Vagina (tissue), 2 donors: ENCODE measurements around the gene ERC2. TPM values are rescaled to one million over a fixed set of nuclear protein-coding genes. Genes with fewer than 3 reads are reported as not detected.

ENCODE experiments used
- DNase-seq, 2 donors: peaks; one replicate each; pipeline ENCODE4 v3.0.0-alpha.2; 2017; ENCODE audit errors: extremely low spot score in 2 of 2
- H3K27ac ChIP-seq: fragments of 200-600 bp; sonication (generic); one replicate; pipeline ENCODE4 v1.5.1; 2019
- H3K27me3 ChIP-seq: fragments of 200-600 bp; sonication (generic); one replicate; pipeline ENCODE4 v1.5.1; 2019
- H3K36me3 ChIP-seq, 2 donors: fragments of 200-600 bp; sonication (generic); one replicate each; pipeline ENCODE4 v1.5.1; 2017 to 2019
- H3K4me1 ChIP-seq: fragments of 200-600 bp; sonication (generic); one replicate; pipeline ENCODE4 v1.5.1; 2019
- H3K4me3 ChIP-seq, 2 donors: fragments of 200-600 bp; sonication (generic); 1 replicate in 1 of 2; 2 replicates in 1 of 2; pipeline ENCODE4 v1.5.1; 2016 to 2019
- H3K9me3 ChIP-seq: fragments of 200-600 bp; sonication (generic); one replicate; pipeline ENCODE4 v1.5.1; 2019
- POLR2A ChIP-seq, 2 donors: fragments of 450-650 bp; IDR thresholded peaks; one replicate each; pipeline ENCODE4 v1.6.1; 2017; ENCODE audit warnings: antibody characterized with exemption in 2 of 2, mild to moderate bottlenecking in 2 of 2, moderate library complexity in 2 of 2
- POLR2AphosphoS5 ChIP-seq, 2 donors: sonication (generic); formaldehyde crosslinking; IDR thresholded peaks; one replicate each; pipeline ENCODE4 v1.9.0; 2017; ENCODE audit warnings: antibody characterized with exemption in 2 of 2, mild to moderate bottlenecking in 2 of 2, low read depth in 1 of 2; ENCODE audit not compliant: insufficient read depth in 1 of 2
- intact Hi-C: fragments of 100-400 bp; cut with DNase I; formaldehyde crosslinking; loops from one replicate; pipeline ENCODE4 v1.15.1; 2023
- total RNA-seq: library from RNA; depleted of rRNA; stranded (reverse); fragments of >200 nt; gene quantifications from one replicate; pipeline ENCODE4 v1.2.3, GENCODE V29; 2016
- TF ChIP-seq, protein P1 (sequence below), 3 experiments: fragments of 450-650 bp in 2 of 3; fragments of 200-600 bp in 1 of 3; sonication (generic) in 1 of 3; IDR thresholded peaks; one replicate each; pipeline ENCODE4 v1.5.1; 2017 to 2019; ENCODE audit warnings: antibody characterized with exemption in 3 of 3, mild to moderate bottlenecking in 2 of 3, moderate library complexity in 2 of 3

The ERC2 gene
- total RNA-seq, 1 donor from 2014 or later = 1.2 TPM

DNA sequence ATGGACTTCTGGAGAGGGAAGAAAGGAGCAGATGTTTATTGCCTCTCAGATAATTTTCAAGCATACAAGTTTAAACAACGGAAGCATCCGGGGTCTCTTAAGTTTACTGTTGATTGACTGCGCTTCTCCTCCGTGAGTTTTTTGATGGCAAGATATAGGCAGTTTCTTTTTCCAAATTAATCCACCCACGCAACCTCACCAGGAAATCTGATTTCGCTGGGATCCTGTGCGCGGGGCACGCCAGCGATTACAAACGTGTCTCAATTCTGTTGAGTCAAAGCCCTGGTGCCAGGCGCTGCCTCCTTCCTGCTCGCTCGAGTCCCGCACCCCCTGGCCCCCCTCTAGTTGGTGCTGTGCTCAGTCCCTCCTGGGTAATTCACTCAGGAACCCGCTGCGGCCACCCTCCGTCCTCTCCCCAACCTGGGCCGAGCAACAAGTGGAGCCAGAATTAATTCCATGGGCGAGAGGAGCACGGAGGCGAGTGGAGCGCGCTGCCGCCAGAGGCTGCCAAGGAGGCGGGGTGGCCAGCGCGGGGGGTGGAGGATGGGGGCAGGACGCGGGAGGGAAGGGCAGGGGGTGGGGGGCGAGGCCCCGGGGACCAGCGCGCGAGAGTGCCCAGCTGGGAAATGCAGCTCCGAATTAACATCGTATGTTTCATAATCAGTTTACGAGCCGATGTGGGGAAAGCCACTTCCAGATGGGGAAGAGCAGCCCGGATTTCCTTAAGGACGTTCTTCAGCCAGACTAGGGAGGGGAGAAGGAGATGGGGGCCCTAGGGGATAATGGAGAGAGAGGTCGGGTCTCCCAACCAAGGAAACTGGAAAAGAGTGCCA is 987.1 kb downstream of the ERC2 start:
- peak overlapping the region; percentile 42 to 43 for H3K4me3 ChIP-seq
- intact Hi-C loops = no loop called here
- H3K36me3 ChIP-seq = no peaks in the 10 kb centered on the region
- no peaks in the 10 kb centered on the region for H3K9me3 ChIP-seq
- H3K4me1 ChIP-seq = peaks cover 41% of the 10 kb centered on the region
- no peaks in the 10 kb centered on the region for H3K27me3 ChIP-seq
- DNase-seq = no peak
- peak overlapping the region; percentile 36 for H3K27ac ChIP-seq
- TF ChIP-seq POLR2A (IDR thresholded peaks at IDR 0.05) (no peak), POLR2AphosphoS5 (IDR thresholded peaks at IDR 0.05; ENCODE audit: insufficient read depth in 1 of 2, low read depth in 1 of 2) (peak in 1 of 2 donors; percentile 46)

DNA sequence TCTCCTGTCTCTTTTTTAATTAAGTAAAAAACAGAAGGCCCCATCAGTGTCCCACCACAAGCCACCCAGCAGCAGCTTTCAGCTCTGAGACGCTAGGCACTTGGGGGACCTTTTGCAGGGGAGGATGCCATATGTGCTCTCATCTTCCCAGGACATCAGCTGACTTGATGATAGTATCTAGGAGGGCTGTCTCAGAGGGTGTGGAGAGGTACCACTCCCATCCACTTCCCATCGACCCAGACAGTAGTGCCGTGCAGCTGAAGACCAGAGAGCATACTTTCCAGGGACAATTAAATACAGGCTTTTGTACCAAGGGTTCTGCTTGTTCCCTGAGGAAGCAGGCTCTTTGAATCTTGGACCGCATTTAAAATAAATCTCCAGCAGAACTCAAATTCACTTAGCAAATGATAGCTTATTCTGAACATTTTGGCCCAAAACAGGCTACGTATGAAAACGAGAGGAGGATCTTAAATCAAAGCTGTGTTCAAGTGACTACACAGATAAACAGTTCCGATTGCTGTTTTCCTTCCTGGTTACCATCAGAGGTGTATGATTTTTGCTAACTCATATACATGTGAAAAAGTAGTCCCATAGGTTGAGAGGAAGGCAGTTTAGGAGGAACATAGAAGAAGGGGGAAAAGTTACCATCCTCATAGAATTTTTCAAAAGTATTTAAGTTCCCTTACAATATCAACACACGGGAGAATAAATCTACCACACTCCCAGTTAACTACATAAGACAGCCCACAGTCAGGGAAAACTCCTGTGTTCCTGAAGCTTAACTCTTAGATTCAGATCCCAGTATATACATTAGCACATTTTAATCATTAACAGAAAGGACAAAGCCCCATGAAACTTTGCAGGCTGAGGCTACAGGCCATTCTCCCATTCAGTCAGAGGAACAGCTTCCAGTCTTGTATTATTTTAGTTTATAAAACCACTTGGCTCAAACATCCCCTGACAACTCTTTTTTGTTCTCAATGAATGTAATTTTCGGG is 990.7 kb downstream of the ERC2 start:
- intact Hi-C loops = no loop called here
- Histone ChIP-seq H3K27ac (no peak overlapping the region), H3K4me1 (peaks cover 19% of the 10 kb centered on the region), H3K9me3 (no peaks in the 10 kb centered on the region), H3K4me3 (no peak overlapping the region), H3K36me3 (peaks cover 0 to 5% of the 10 kb centered on the region in 2 donors), H3K27me3 (no peaks in the 10 kb centered on the region)
- no peak for DNase-seq
- TF ChIP-seq POLR2AphosphoS5 (IDR thresholded peaks at IDR 0.05; ENCODE audit: insufficient read depth in 1 of 2, low read depth in 1 of 2) (no peak), POLR2A (IDR thresholded peaks at IDR 0.05) (no peak)
- TF ChIP-seq, protein P1, sequence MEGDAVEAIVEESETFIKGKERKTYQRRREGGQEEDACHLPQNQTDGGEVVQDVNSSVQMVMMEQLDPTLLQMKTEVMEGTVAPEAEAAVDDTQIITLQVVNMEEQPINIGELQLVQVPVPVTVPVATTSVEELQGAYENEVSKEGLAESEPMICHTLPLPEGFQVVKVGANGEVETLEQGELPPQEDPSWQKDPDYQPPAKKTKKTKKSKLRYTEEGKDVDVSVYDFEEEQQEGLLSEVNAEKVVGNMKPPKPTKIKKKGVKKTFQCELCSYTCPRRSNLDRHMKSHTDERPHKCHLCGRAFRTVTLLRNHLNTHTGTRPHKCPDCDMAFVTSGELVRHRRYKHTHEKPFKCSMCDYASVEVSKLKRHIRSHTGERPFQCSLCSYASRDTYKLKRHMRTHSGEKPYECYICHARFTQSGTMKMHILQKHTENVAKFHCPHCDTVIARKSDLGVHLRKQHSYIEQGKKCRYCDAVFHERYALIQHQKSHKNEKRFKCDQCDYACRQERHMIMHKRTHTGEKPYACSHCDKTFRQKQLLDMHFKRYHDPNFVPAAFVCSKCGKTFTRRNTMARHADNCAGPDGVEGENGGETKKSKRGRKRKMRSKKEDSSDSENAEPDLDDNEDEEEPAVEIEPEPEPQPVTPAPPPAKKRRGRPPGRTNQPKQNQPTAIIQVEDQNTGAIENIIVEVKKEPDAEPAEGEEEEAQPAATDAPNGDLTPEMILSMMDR (IDR thresholded peaks at IDR 0.05) = no peak

DNA sequence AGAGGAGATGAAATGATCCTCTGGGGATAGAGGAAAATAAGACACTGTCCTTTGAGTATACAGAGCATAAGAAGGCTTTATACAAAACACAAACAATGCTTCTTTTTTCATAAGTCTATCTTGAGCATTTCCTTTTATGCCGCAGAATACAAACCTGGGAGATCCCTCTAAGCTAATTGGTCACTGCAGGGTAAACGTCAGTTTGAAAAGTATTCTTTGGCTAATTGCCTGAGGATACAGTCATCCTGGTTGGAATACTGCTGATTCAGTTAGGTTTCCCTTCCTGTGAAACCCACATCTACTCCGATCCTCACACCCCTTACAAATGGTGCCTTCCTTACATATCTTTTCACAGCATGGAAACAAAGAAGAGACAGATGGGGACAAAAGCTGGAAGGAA is 991.8 kb downstream of the ERC2 start:
- intact Hi-C loops = no loop called here
- H3K9me3 ChIP-seq = no peaks in the 10 kb centered on the region
- H3K27me3 ChIP-seq = no peaks in the 10 kb centered on the region
- H3K36me3 ChIP-seq = peaks cover 0 to 5% of the 10 kb centered on the region in 2 donors
- TF ChIP-seq POLR2AphosphoS5 (IDR thresholded peaks at IDR 0.05; ENCODE audit: insufficient read depth in 1 of 2, low read depth in 1 of 2) (no peak), POLR2A (IDR thresholded peaks at IDR 0.05) (no peak)
- TF ChIP-seq, protein P1 (IDR thresholded peaks at IDR 0.05) = no peak
- H3K27ac ChIP-seq = no peak overlapping the region
- no peak for DNase-seq
- H3K4me3 ChIP-seq = no peak overlapping the region
- H3K4me1 ChIP-seq = peaks cover 8% of the 10 kb centered on the region

DNA sequence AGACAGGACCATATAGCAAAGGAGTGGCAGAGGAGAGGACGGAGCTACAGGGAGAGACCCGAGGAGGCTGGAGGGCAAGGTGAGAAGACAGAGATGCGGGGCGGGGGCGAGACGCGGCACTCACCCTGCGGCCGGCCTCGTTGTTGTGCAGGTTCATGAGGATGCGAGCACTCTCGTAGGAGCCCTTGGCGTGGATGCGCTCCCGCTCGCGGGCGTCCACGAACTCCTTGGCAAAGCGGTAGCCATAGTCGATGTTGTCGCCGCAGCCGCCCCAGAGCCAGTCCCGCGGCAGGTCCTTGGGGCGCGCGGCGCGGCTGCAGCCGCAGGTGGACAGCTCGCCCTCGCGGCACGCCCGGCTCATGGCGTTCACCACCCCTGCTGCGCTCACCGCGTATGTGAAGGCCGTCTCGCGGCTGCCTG is 994.0 kb downstream of the ERC2 start:
- H3K27me3 ChIP-seq = no peaks in the 10 kb centered on the region
- no peaks in the 10 kb centered on the region for H3K9me3 ChIP-seq
- DNase-seq = no peak
- no peak overlapping the region for H3K4me3 ChIP-seq
- no peak overlapping the region for H3K27ac ChIP-seq
- H3K4me1 ChIP-seq = no peaks in the 10 kb centered on the region
- H3K36me3 ChIP-seq = peaks cover 0 to 11% of the 10 kb centered on the region in 2 donors
- TF ChIP-seq POLR2AphosphoS5 (IDR thresholded peaks at IDR 0.05; ENCODE audit: insufficient read depth in 1 of 2, low read depth in 1 of 2) (no peak), POLR2A (IDR thresholded peaks at IDR 0.05) (no peak)
- TF ChIP-seq, protein P1 (IDR thresholded peaks at IDR 0.05) = no peak
- intact Hi-C loops = no loop called here

DNA sequence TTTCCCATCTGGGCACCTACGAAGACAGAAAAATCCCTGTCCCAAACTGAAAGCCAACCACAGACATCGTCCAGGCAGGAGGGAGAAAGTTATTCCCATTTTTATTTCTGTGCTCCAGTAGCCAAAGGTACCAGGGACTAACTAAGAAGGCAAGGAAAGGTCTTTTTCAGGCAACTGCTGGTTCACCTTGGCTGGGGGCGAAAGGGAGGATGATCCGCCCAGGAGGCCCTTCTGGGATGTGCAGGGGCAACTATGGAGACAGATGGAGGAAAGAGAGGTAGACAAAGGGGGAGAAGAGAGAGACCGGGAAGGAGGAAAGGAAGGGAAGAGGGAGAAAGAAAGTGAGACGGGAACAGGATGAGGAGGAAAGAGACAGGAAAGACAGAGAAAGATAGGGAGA is 994.5 kb downstream of the ERC2 start:
- Histone ChIP-seq H3K4me1 (no peaks in the 10 kb centered on the region), H3K9me3 (no peaks in the 10 kb centered on the region)
- intact Hi-C loops = no loop called here

More for the DNA sequence above, 994.5 kb downstream of the ERC2 start:
- Histone ChIP-seq H3K36me3 (peaks cover 0 to 11% of the 10 kb centered on the region in 2 donors), H3K27ac (no peak overlapping the region), H3K4me3 (no peak overlapping the region), H3K27me3 (no peaks in the 10 kb centered on the region)
- no peak for DNase-seq
- TF ChIP-seq, protein P1 (IDR thresholded peaks at IDR 0.05) = no peak
- TF ChIP-seq POLR2A (IDR thresholded peaks at IDR 0.05) (no peak), POLR2AphosphoS5 (IDR thresholded peaks at IDR 0.05; ENCODE audit: insufficient read depth in 1 of 2, low read depth in 1 of 2) (no peak)
